Stimulated activated CD8-positive, alpha-beta memory T cell treated with anti-CD3 and anti-CD28 coated beads, Interleukin-4, amount 100 ng/mL, for 24 hours (primary cell): Measurements from ENCODE around the gene NBPF26.
"Not testable (repeated sequence)": the region's sequence is repeated elsewhere in the genome, so short reads cannot be mapped to it uniquely, and the experiment has no call there.

Experiments
- DNase-seq: peaks from one replicate; pipeline ENCODE4 v3.0.0-alpha.2; 2020; ENCODE audit warnings: low read depth

NBPF26 gene

GRCh38 chr1:120858144-120858543, 134.4 kb downstream of the NBPF26 start:
- not testable (repeated sequence) for DNase-seq

DNA sequence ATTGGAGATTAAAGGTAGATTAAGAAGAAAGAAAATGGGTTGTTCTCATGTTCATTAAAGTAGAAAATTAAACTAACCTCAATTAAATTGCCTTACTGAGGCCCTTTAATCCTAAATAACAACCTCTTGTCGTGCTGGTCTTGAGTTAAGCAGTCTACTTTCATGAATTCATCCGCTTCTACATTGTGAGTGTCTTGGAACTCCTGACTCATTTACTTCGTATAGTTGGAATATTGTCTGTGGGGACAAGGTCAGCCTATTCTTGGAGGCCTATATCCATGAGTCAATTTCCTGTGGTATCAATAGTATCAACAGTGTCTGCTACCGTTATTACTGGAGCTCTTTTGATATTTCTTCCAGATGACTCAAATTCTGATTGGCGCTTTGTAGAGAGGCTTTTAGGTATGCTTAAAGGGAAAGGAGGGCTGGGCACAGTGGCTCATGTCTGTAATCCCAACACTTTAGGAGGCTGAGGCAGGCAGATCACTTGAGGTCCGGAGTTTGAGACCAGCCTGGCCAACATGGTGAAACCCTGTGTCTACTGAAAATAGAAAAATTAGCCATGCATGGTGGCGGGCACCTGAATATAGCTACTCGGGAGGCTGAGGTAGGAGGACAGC, 136.0 kb downstream of the NBPF26 start:
- not testable (repeated sequence) for DNase-seq

GRCh38 chr1:120878206-120878605, 154.5 kb downstream of the NBPF26 start:
- DNase-seq: not testable (repeated sequence)

DNA sequence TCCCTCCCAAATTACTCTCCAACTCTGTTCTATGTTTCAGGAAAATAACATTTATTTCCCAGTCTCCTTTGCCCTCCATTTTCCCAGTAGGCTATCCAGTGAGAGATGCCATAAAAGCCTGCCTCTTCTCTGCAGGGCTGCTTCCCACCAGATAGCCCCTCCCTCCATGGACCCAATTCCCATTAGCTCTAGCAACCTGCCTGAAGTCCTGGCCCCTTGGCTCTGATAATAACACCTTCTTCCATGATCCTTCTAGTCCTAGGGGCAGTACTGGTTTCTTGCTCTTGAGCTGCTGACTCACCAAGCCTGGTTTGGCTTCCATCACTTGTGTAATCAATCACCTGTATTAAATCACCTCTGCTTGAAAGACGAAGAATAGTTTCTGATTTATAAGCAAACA, 156.3 kb downstream of the NBPF26 start:
- not testable (repeated sequence) for DNase-seq

DNA sequence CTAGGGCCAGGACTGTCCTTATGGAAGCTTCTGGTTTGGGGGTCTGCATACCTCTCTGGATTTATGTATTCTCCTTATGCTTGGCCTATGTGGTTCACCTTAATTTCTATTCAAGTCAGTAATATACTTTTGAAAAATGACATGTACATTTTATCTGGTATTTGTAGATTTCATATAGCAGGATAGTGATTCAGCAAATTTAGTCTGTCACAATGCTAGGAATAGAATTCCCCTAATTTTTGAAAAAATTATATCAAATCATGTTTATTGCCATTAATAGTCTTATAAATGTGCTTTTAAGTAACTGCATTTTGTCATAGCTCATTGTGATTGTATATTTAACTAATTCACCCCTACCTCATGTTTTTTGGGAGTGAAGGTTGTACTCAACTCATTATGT, 158.2 kb downstream of the NBPF26 start:
- DNase-seq: not testable (repeated sequence)
